PC-9 (cell line): ENCODE measurements around the gene LRRC55.

Source experiments
- CTCF ChIP-seq: fragments of 200-600 bp; sonication (generic); conservative IDR thresholded peaks from 2 replicates; pipeline ENCODE4 v1.6.1; 2017; ENCODE audit warnings: mixed run types, antibody characterized with exemption, mild to moderate bottlenecking, moderate library complexity
- EZH2 ChIP-seq: fragments of 200-600 bp; sonication (generic); IDR thresholded peaks from 2 replicates; pipeline ENCODE4 v1.8.0; 2017; ENCODE audit warnings: antibody characterized with exemption, low read depth

GRCh38 chr11:57192316-57192715 lies 10.6 kb downstream of the LRRC55 start:
- TF ChIP-seq CTCF (no peak), EZH2 (no peak)
